NB4 (cell line): Measurements from ENCODE around the gene MROH8.
A peak's percentile ranks its signal among the peaks of the same experiment; 100 is the strongest.

Source experiments
- DNase-seq: peaks from one replicate; pipeline ENCODE4 v3.0.0; 2010; ENCODE audit warnings: low read depth
- H3K4me3 ChIP-seq: one replicate; pipeline ENCODE4 v1.5.1; 2011; ENCODE audit warnings: mild to moderate bottlenecking, low read depth, low read length, moderate library complexity
- MYC ChIP-seq: IDR thresholded peaks from 2 replicates; pipeline ENCODE4 v1.6.1; 2011; ENCODE audit warnings: low read depth, low read length
- POLR2A ChIP-seq: IDR thresholded peaks from 2 replicates; pipeline ENCODE4 v1.6.1; 2011; ENCODE audit warnings: mild to moderate bottlenecking; ENCODE audit not compliant: insufficient read length; ENCODE audit errors: extremely low read depth
- TF ChIP-seq, protein P1 (sequence below): IDR thresholded peaks from 2 replicates; pipeline ENCODE4 v1.6.1; 2011; ENCODE audit warnings: low read depth, low read length
- TF ChIP-seq, protein P2 (sequence below): IDR thresholded peaks from one replicate; pipeline ENCODE4 v1.5.1; 2012; ENCODE audit warnings: low read depth, low read length

MROH8 gene

DNA sequence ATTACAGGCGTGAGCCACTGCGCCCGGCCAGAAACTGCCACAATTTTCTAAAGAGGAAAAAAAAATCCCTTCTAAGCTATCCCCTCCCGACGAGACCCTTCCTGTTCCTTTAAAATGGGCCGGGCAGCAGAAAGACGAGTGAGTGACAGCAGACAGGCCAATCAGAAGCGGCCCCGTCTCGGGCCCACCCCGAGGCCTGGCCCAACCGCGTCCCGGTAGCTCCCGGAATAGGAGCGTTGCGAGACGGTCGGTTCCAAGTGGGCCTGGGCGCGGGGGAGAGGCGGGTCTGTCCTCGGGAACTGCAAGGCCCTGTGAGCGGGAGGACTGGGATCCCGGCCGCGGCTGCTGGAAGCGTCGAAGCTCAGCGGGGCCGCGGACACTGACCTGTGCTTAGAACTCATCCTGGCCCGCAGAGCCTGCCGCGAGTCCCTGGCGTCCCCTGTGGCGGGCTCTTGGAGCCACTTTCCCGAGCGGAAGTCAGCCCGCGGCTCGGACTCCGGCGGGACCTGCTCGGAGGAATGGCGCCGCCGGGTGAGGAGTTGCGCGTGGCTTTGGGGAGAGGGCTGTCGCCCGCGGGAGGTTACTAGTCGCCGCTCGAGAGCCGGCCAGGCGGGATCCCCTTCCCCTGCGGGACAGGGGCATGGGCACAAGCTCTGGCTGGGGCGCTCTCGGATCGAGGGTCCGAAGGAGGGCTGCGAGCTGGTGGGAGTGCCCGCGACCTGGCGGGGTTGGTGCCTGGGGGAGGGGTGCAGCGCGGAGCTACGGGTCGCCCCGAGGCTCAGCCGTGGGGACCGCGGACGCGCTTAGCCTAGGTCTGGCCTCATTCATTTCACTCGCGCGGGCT lies at the start of gene MROH8, which contains the start of gene RPN2:
TSS of gene MROH8 (minus strand) at position 710 of the 844 bp plus-strand sequence.
TSS of gene RPN2 (plus strand) at position 492 of the 844 bp plus-strand sequence. CDS start at position 519, 27 bp downstream.
- DNase-seq = peak; percentile 99
- peak within 1 kb of the TSS; percentile 97 for H3K4me3 ChIP-seq
- TF ChIP-seq POLR2A = peak; percentile 77
- TF ChIP-seq, protein P1, sequence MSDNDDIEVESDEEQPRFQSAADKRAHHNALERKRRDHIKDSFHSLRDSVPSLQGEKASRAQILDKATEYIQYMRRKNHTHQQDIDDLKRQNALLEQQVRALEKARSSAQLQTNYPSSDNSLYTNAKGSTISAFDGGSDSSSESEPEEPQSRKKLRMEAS = peak; percentile 70
- peak; percentile 75 for TF ChIP-seq MYC
- TF ChIP-seq, protein P2, sequence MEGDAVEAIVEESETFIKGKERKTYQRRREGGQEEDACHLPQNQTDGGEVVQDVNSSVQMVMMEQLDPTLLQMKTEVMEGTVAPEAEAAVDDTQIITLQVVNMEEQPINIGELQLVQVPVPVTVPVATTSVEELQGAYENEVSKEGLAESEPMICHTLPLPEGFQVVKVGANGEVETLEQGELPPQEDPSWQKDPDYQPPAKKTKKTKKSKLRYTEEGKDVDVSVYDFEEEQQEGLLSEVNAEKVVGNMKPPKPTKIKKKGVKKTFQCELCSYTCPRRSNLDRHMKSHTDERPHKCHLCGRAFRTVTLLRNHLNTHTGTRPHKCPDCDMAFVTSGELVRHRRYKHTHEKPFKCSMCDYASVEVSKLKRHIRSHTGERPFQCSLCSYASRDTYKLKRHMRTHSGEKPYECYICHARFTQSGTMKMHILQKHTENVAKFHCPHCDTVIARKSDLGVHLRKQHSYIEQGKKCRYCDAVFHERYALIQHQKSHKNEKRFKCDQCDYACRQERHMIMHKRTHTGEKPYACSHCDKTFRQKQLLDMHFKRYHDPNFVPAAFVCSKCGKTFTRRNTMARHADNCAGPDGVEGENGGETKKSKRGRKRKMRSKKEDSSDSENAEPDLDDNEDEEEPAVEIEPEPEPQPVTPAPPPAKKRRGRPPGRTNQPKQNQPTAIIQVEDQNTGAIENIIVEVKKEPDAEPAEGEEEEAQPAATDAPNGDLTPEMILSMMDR = no peak

DNA sequence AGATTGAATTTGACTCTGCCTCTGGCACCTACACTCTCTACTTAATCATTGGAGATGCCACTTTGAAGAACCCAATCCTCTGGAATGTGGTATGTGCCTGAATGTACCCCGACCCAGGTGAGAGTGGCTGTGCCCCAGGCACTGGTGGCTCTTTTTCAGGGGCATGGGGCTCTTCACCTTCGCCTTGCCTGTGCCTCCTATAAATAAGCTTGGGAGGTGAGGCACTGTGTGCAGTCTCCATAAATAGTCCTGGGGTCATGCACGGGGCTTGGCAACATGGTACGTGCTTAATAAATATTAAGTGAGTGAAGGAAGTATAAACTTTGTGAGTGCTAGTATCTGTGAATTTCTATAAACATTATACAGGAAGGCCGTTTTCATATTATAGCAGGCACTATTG lies 49.3 kb upstream of the MROH8 start:
- no peak for DNase-seq
- TF ChIP-seq, protein P1 = no peak
- TF ChIP-seq MYC (no peak), POLR2A (no peak)
- TF ChIP-seq, protein P2 = no peak
- H3K4me3 ChIP-seq = no peak overlapping the region

DNA sequence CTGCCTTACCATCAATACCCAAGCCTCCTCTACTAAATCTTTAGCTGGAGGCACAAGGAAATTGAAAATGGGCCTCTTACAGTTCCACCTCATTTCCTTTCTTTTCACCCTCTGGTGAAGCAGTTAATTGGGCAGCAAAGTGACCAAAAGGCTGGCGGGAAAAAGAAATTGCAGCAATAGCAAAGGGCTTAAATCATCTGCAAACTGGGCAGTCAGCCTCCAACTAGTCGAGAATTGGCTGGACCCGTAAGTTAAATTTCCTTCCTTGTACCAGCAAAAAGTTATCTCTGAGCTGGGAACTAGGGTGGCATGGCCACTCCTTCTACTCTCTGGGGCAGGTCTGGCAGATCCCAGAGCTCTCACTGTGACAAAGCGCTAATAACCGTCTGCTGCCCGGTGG lies 48.7 kb upstream of the MROH8 start:
- TF ChIP-seq, protein P2 = no peak
- TF ChIP-seq, protein P1 = no peak
- TF ChIP-seq MYC = no peak
- no peak for TF ChIP-seq POLR2A
- H3K4me3 ChIP-seq = no peak overlapping the region
- DNase-seq = no peak

DNA sequence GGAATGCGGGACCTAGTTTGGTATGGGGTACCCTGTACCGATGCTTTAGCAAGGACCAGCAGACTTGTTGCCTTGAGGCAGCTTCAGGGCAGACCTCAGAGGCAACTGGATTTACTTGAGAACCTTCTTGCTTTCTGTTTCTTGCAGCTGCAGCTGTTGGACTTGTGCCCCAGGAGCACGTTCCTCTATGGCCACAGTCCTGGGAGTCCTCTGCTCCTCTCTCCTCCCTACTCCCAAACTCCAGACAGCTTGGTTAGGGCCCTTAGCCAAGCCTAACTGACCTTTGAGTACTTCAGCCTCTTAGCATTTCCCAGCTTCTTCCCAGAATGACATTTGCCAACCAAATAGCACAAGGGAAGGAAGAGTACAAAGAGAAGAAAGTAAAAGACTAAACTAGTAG lies 47.5 kb upstream of the MROH8 start:
- no peak for TF ChIP-seq MYC
- TF ChIP-seq, protein P2 = no peak
- TF ChIP-seq POLR2A = no peak
- TF ChIP-seq, protein P1 = no peak
- DNase-seq = no peak
- no peak overlapping the region for H3K4me3 ChIP-seq

DNA sequence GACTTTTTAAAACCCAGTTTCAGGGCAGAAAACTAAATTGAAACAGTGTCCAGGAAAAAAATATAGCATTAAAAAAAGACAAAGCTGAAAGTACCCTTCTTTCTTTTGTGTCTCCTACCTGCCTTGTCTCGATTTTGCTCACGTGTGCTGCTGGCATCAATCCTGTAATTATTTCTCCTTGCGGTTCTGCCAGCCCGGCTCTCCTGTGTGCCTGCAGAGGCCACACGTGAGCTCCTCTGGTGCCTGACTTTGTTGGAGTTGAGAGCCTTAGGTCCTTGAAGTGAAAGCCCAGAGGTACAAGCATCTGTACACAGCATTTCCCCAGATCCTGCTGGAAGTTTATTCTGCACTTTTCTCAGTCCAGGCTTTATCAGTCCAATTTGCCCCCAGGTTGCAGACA lies 45.8 kb upstream of the MROH8 start:
- TF ChIP-seq MYC (no peak), POLR2A (no peak)
- TF ChIP-seq, protein P2 = no peak
- TF ChIP-seq, protein P1 = no peak
- H3K4me3 ChIP-seq = no peak overlapping the region
- no peak for DNase-seq
